ENCODE results near the gene PLXDC2. TPM values are rescaled to one million over a fixed set of nuclear protein-coding genes. Genes with fewer than 3 reads are reported as not detected.

Gene PLXDC2
- total RNA-seq, 1 experiment from 2014 or later: not detected

- no peaks in the 10 kb centered on the region for H3K27me3 Mint-ChIP-seq (ENCODE audit: unreplicated experiment)
- CTCF ChIA-PET: no interaction called here
- H3K4me1 Mint-ChIP-seq (ENCODE audit: low read depth, unreplicated experiment): no peaks in the 10 kb centered on the region
Measured at GRCh38 chr10:19902456-19902855, 86.2 kb downstream of the PLXDC2 start.

GRCh38 chr10:19904202-19904661 lies 88.0 kb downstream of the PLXDC2 start:
- H3K27ac Mint-ChIP-seq (ENCODE audit: unreplicated experiment): no peak overlapping the region
- CTCF ChIA-PET: no interaction called here
- H3K9me3 Mint-ChIP-seq (ENCODE audit: low read depth, unreplicated experiment): peaks cover 4% of the 10 kb centered on the region
- DNase-seq: no peak
- H3K4me1 Mint-ChIP-seq (ENCODE audit: low read depth, unreplicated experiment): no peaks in the 10 kb centered on the region
- H3K27me3 Mint-ChIP-seq (ENCODE audit: unreplicated experiment): no peaks in the 10 kb centered on the region
- BruUV-seq (replicated peaks): no TSS peak
- TF ChIP-seq CTCF (IDR thresholded peaks at IDR 0.05; ENCODE audit: unreplicated experiment): no peak
- H3K4me3 Mint-ChIP-seq (ENCODE audit: low read depth, unreplicated experiment): no peak overlapping the region
- no peaks in the 10 kb centered on the region for H3K36me3 Mint-ChIP-seq (ENCODE audit: insufficient read depth, unreplicated experiment)
- intact Hi-C loops (cut with micrococcal nuclease; ENCODE audit: unreplicated experiment): no loop called here

More at GRCh38 chr10:19902456-19902855, 86.2 kb downstream of the PLXDC2 start:
- intact Hi-C loops (cut with micrococcal nuclease; ENCODE audit: unreplicated experiment): no loop called here
- TF ChIP-seq CTCF (IDR thresholded peaks at IDR 0.05; ENCODE audit: unreplicated experiment): no peak
- Mint-ChIP-seq H3K9me3 (ENCODE audit: low read depth, unreplicated experiment) (peaks cover 6% of the 10 kb centered on the region), H3K27ac (ENCODE audit: unreplicated experiment) (no peak overlapping the region), H3K4me3 (ENCODE audit: low read depth, unreplicated experiment) (no peak overlapping the region), H3K36me3 (ENCODE audit: insufficient read depth, unreplicated experiment) (no peaks in the 10 kb centered on the region)
- no TSS peak for BruUV-seq (replicated peaks)
- DNase-seq: no peak

GRCh38 chr10:19906108-19906791 lies 90.0 kb downstream of the PLXDC2 start:
- H3K9me3 Mint-ChIP-seq (ENCODE audit: low read depth, unreplicated experiment): peaks cover 4% of the 10 kb centered on the region
- no peak overlapping the region for H3K27ac Mint-ChIP-seq (ENCODE audit: unreplicated experiment)
- no peaks in the 10 kb centered on the region for H3K36me3 Mint-ChIP-seq (ENCODE audit: insufficient read depth, unreplicated experiment)
- H3K27me3 Mint-ChIP-seq (ENCODE audit: unreplicated experiment): no peaks in the 10 kb centered on the region
- CTCF ChIA-PET: interaction anchor here (0.6 kb wide), 1 partner anchor 9 kb away, joined by 4 read pairs; no protein-coding TSS in a partner anchor
- H3K4me3 Mint-ChIP-seq (ENCODE audit: low read depth, unreplicated experiment): no peak overlapping the region
- TF ChIP-seq CTCF (IDR thresholded peaks at IDR 0.05; ENCODE audit: unreplicated experiment): no peak
- no TSS peak for BruUV-seq (replicated peaks)
- DNase-seq: no peak
- intact Hi-C loops (cut with micrococcal nuclease; ENCODE audit: unreplicated experiment): no loop called here
- no peaks in the 10 kb centered on the region for H3K4me1 Mint-ChIP-seq (ENCODE audit: low read depth, unreplicated experiment)

GRCh38 chr10:19908991-19909696 lies 92.9 kb downstream of the PLXDC2 start:
- H3K9me3 Mint-ChIP-seq (ENCODE audit: low read depth, unreplicated experiment): peaks cover 4% of the 10 kb centered on the region
- no TSS peak for BruUV-seq (replicated peaks)
- H3K27ac Mint-ChIP-seq (ENCODE audit: unreplicated experiment): no peak overlapping the region
- no peaks in the 10 kb centered on the region for H3K27me3 Mint-ChIP-seq (ENCODE audit: unreplicated experiment)
- no peak overlapping the region for H3K4me3 Mint-ChIP-seq (ENCODE audit: low read depth, unreplicated experiment)
- no peaks in the 10 kb centered on the region for H3K4me1 Mint-ChIP-seq (ENCODE audit: low read depth, unreplicated experiment)
- intact Hi-C loops (cut with micrococcal nuclease; ENCODE audit: unreplicated experiment): no loop called here
- no peak for DNase-seq
- no peaks in the 10 kb centered on the region for H3K36me3 Mint-ChIP-seq (ENCODE audit: insufficient read depth, unreplicated experiment)
- TF ChIP-seq CTCF (IDR thresholded peaks at IDR 0.05; ENCODE audit: unreplicated experiment): no peak
- CTCF ChIA-PET: no interaction called here

Data from Calu3 (cell line).